HG03442 (cell line): ENCODE results near the gene SUPT5H.
"Not testable (repeated sequence)": the region's sequence is repeated elsewhere in the genome, so short reads cannot be mapped to it uniquely, and the experiment has no call there.

Source experiments
- ATAC-seq: cut with Tn5 transposase; IDR thresholded peaks from one replicate; pipeline ENCODE4 v1.9.1; 2021; ENCODE audit warnings: mild to moderate bottlenecking, moderate library complexity; ENCODE audit not compliant: unreplicated experiment

Gene SUPT5H

GRCh38 chr19:39463403-39463802 is 18.0 kb downstream of the SUPT5H start:
- ATAC-seq = no peak

GRCh38 chr19:39465956-39466747 is 20.8 kb downstream of the SUPT5H start:
- no peak for ATAC-seq

DNA sequence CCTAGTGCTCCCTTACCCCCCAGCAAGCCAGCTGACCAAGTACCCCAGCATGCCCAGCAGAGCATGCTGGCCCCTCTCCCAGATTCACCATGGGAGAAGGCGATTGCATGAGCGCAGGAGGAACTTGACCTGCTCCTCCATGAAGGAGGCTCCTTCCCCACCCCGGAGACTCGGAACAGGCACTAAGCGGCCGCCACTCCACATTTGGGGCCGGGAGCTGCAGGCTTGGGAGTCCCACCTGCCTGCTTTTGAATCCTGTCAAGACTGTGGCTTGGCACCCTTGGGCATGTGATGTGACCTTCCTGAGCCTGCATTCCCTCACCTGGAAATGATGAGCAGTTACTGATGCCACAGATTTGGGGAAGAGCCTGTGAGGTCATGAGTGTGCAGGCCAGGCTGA is 22.6 kb downstream of the SUPT5H start:
- ATAC-seq = no peak

DNA sequence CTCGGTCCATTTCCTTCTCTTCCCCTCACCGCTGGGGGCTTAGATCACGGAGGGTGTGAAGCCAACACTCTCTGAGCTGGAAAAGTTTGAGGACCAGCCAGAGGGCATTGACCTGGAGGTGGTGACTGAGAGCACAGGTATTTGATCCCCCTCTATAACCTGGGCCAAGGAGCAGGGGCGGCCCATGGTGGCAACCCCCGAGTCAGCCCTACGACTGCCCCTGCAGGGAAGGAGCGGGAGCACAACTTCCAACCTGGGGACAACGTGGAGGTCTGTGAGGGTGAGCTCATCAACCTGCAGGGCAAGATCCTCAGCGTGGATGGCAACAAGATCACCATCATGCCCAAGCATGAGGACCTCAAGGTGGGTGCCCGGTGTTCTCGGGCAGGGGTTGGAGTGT is 23.7 kb downstream of the SUPT5H start:
- ATAC-seq = no peak

GRCh38 chr19:39469567-39469966 is 24.2 kb downstream of the SUPT5H start:
- no peak for ATAC-seq

DNA sequence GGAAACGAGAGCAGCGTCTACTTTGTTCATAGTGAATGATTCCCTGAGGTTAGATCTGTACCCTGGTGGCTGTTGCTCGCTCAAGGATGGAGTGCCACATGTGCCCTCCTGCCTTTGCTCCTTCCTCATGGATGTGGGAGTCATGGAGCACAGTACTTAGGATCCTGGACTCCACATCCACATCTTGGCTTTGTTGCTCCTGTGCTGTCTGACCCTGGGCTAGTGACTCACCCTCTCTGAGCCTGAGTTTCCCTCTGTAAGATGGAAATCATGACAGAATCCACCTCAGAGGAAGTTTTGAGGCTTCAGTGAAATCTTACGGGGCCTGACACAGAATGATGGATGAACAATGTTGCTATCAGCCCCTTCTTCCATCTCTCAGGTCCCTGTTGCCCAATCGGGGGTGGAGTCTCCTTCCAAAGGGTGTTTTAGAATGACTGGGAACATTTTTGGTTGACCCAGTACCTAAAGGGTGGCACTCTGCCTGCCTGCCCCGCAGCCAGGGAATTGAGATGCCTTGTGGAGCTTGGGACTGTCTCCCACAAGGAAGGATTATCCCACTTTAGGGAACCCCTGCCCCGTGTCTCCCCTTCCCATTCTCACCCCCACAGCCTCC is 25.4 kb downstream of the SUPT5H start:
- ATAC-seq = no peak

GRCh38 chr19:39471756-39472536 is 26.6 kb downstream of the SUPT5H start:
- ATAC-seq = no peak

GRCh38 chr19:39472746-39473442 is 27.5 kb downstream of the SUPT5H start:
- no peak for ATAC-seq

DNA sequence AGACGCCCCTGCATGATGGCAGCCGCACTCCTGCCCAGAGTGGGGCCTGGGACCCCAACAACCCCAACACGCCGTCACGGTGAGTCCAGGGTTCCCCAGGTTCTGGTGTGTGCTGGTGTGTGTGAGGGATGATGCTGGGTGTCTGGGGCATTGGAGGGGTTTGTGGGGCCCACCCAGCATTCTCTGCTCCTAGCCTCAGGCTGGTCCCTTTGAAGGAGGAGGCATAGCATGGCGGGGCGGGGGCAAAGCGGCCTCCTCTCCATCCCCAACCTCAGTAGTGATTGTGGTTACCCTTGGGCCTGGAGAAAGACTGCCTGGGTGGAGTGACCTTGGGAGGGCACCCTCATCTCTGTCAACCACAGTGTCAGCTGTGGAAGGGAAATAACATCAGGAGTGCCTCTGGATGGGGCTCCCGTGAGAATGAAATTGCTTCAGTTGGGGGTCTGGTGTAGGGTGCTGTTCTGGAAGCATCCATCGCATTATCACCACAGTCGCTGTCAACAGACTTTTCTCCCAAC is 28.1 kb downstream of the SUPT5H start:
- no peak for ATAC-seq

GRCh38 chr19:39474139-39474620 is 28.8 kb downstream of the SUPT5H start:
- no peak for ATAC-seq

DNA sequence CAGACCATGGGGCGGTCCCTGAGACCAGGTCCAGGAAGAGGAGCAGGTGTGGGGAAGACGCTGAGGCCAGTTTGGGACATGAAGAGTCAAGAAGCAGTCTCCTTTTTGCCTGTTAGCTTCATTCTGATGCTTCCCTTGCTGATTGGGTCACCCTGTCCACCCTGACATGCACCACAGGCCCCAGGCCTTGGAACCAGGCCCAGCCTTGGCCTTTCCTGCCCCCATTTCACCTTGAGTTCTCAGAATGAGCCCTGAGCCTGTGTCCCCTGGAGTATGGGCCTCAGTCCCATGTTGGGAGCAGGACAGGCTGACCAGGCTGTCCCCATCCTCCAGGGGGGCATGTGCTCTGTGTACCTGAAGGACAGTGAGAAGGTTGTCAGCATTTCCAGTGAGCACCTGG is 30.4 kb downstream of the SUPT5H start:
- ATAC-seq = no peak

GRCh38 chr19:39479319-39479801 is 34.0 kb downstream of the SUPT5H start:
- ATAC-seq = not testable (repeated sequence)

- no peak for ATAC-seq
Measured at GRCh38 chr19:39479916-39480315, 34.5 kb downstream of the SUPT5H start.

- ATAC-seq = peak; percentile 79
Measured at GRCh38 chr19:39480337-39481228, 35.2 kb downstream of the SUPT5H start, which contains the start of gene TIMM50. TSS of gene TIMM50 (plus strand) at chr19:39480838. CDS start at chr19:39480854, 16 bp downstream.

DNA sequence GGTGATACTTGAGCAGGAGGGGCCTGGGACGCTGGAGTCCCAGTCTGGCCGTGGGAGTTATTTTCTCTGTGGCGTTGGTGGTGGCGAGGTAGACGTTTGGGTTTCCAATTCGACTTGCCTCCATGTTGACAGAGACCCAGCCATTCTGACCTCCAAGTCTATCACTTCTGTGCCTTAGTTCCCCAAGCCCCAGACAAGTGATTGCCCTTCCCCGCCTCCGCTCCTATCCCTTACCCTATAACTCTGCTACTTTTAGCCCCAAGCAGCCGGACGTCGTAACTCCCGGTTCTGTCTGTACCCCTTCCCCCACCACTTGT is 35.8 kb downstream of the SUPT5H start:
- ATAC-seq = no peak

- no peak for ATAC-seq
Measured at GRCh38 chr19:39481676-39482075, 36.3 kb downstream of the SUPT5H start.

GRCh38 chr19:39483141-39483540 is 37.8 kb downstream of the SUPT5H start:
- ATAC-seq = no peak

DNA sequence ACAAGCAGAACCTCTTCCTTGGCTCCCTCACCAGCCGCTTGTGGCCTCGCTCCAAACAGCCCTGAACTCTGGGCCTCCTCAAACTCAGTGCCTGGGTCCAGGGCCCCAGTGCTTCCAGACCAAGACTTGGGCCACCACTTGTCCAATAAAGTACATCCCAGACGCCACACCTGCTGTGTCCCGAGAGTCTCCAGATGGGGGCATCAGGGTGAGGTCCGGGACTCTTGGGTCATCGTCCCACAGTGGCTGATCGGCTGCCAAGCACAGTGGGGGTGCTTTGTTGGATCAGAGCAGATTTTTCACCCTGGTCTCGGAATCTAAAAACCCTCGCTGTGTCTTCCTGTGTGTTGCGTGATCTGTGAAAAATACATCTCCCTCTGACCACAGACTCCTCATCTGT is 44.4 kb downstream of the SUPT5H start:
- ATAC-seq = no peak

- ATAC-seq = no peak
Measured at GRCh38 chr19:39492225-39492624, 46.8 kb downstream of the SUPT5H start.

DNA sequence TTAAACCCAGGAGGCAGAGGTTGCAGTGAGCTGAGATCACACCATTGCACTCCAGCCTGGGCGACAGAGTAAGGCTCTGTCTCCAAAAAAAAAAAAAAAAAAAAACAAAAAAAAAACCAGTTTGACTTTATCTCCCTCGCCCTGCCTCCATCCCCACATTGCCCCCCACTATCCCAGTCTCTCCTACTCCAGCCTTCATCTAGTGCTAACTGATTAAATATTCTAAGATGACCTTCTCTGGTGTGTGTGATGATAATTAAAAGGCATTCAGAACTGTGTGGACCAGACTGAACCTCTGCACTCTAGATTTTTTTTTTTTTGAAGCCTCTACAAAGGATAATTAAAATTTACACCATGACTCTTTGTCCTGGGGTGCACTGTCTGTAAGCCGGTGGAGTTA is 47.4 kb downstream of the SUPT5H start:
- ATAC-seq = no peak
